B cell (primary cell): ENCODE measurements around the gene RGS7. TPM values are rescaled to one million over a fixed set of nuclear protein-coding genes. Genes with fewer than 3 reads are reported as not detected.

Experiments
- ATAC-seq: fragments of 200-7000 bp; cut with Tn5 transposase; one replicate; pipeline ENCODE4 v1.10.0; 2021; ENCODE audit warnings: low read depth, mild to moderate bottlenecking, moderate number of reproducible peaks, moderate library complexity
- CTCF ChIA-PET: fragments of 350-600 bp; sonication (Branson Sonifier 250); formaldehyde crosslinking; loops from one replicate; lab custom pipeline; 2021; ENCODE audit warnings: antibody characterized with exemption, inconsistent platforms; lab: Charles Lee
- POLR2A ChIA-PET: fragments of 350-600 bp; sonication (Branson Sonifier 250); formaldehyde crosslinking; loops from one replicate; lab custom pipeline; 2021; ENCODE audit warnings: antibody characterized with exemption; lab: Charles Lee
- DNase-seq: peaks from one replicate; pipeline ENCODE4 v3.0.0; 2013
- H2AFZ ChIP-seq: 2 replicates; pipeline ENCODE4 v1.6.1; 2012; ENCODE audit warnings: mild to moderate bottlenecking, low read depth, low read length; ENCODE audit not compliant: insufficient read depth, poor library complexity, severe bottlenecking
- H3K27ac ChIP-seq, 2 donors: 1 replicate in 1 of 2; 2 replicates in 1 of 2; pipeline ENCODE4 v1.5.1; 2012 to 2013; ENCODE audit warnings: low read length in 2 of 2, mild to moderate bottlenecking in 2 of 2, moderate library complexity in 1 of 2
- H3K27me3 ChIP-seq, 4 experiments: fragments of 200-600 bp in 1 of 4; sonication (generic) in 1 of 4; replicated peaks in 1 of 4; 1 replicate in 2 of 4; 2 replicates in 2 of 4; pipeline versions ENCODE4 v1.6.1 to v1.7.0; 2013 to 2016; ENCODE audit warnings: low read length in 3 of 4, mild to moderate bottlenecking in 2 of 4, mixed read lengths in 1 of 4, moderate library complexity in 1 of 4; ENCODE audit not compliant: insufficient read depth in 4 of 4, control insufficient read depth in 3 of 4; ENCODE audit errors: control extremely low read depth in 1 of 4
- H3K36me3 ChIP-seq, 2 experiments: replicated peaks in 1 of 2; 1 replicate in 1 of 2; 2 replicates in 1 of 2; pipeline versions ENCODE4 v1.6.1 to v1.7.1; 2013; ENCODE audit warnings: low read length in 1 of 2; ENCODE audit not compliant: insufficient read depth in 2 of 2, control insufficient read depth in 1 of 2; ENCODE audit errors: control extremely low read depth in 1 of 2, extremely low read depth in 1 of 2
- H3K4me1 ChIP-seq, 2 donors: fragments of 200-600 bp in 1 of 2; sonication (generic) in 1 of 2; 1 replicate in 1 of 2; 2 replicates in 1 of 2; pipeline versions ENCODE4 v1.5.1 to v1.6.1; 2013 to 2017; ENCODE audit warnings: low read length in 2 of 2; ENCODE audit not compliant: control insufficient read depth in 2 of 2, insufficient read depth in 2 of 2
- H3K4me2 ChIP-seq: replicated peaks from 2 replicates; pipeline ENCODE3; 2012; ENCODE audit warnings: mild to moderate bottlenecking, low read depth, low read length; ENCODE audit not compliant: poor library complexity, severe bottlenecking
- H3K4me3 ChIP-seq, 5 experiments: fragments of 200-600 bp in 1 of 5; sonication (generic) in 1 of 5; 1 replicate in 3 of 5; 2 replicates in 2 of 5; pipeline versions ENCODE4 v1.5.1 to v1.7.0; 2011 to 2016; ENCODE audit warnings: low read length in 4 of 5, mild to moderate bottlenecking in 4 of 5, low read depth in 2 of 5, control low read depth in 1 of 5, moderate library complexity in 1 of 5; ENCODE audit not compliant: insufficient read depth in 1 of 5; ENCODE audit errors: control extremely low read depth in 1 of 5, extremely low read depth in 1 of 5
- H3K79me2 ChIP-seq: fragments of 200-600 bp; sonication (generic); one replicate; pipeline ENCODE4 v1.6.0; 2016; ENCODE audit warnings: low read length; ENCODE audit not compliant: control insufficient read depth, insufficient read depth
- H3K9ac ChIP-seq: fragments of 200-600 bp; sonication (generic); 2 replicates; pipeline ENCODE4 v1.6.1; 2017; ENCODE audit warnings: mild to moderate bottlenecking, low read length, moderate library complexity
- H3K9me3 ChIP-seq, 3 donors: one replicate each; pipeline versions ENCODE4 v1.6.1 to v1.7.1; 2013; ENCODE audit warnings: low read length in 2 of 3; ENCODE audit not compliant: control insufficient read depth in 2 of 3, insufficient read depth in 1 of 3; ENCODE audit errors: control extremely low read depth in 1 of 3
- H4K20me1 ChIP-seq: 2 replicates; pipeline ENCODE4 v1.6.0; 2012; ENCODE audit warnings: mild to moderate bottlenecking, low read length; ENCODE audit not compliant: insufficient read depth, control insufficient read depth, poor library complexity, severe bottlenecking
- H3K27ac Mint-ChIP-seq: one replicate; pipeline ENCODE4 v1.8.0; 2021; ENCODE audit warnings: mixed read lengths
- H3K27me3 Mint-ChIP-seq: one replicate; pipeline ENCODE4 v1.8.0; 2021; ENCODE audit warnings: mixed read lengths
- H3K4me1 Mint-ChIP-seq: one replicate; pipeline ENCODE4 v1.8.0; 2021; ENCODE audit warnings: mixed read lengths
- H3K4me3 Mint-ChIP-seq: one replicate; pipeline ENCODE4 v1.8.0; 2021; ENCODE audit warnings: mixed read lengths
- H3K9me3 Mint-ChIP-seq: one replicate; pipeline ENCODE4 v1.8.0; 2022; ENCODE audit warnings: mixed read lengths; ENCODE audit not compliant: insufficient read depth
- CTCF ChIP-seq: fragments of 200-600 bp; IDR thresholded peaks from one replicate; pipeline ENCODE4 v1.8.0; 2022; ENCODE audit warnings: antibody characterized with exemption, mild to moderate bottlenecking
- EZH2 ChIP-seq: IDR thresholded peaks from 2 replicates; pipeline ENCODE4 v1.6.1; 2012; ENCODE audit warnings: borderline replicate concordance, low read depth, mild to moderate bottlenecking, moderate library complexity, low read length; ENCODE audit not compliant: insufficient read depth, poor library complexity, severe bottlenecking
- WGBS: methylation state at CpG from one replicate; pipeline ENCODE4 v1.1.5; 2013; ENCODE audit warnings: missing lambda C conversion rate; ENCODE audit not compliant: insufficient coverage; 5-methylcytosine and 5-hydroxymethylcytosine counted together
- intact Hi-C: fragments of 100-400 bp; cut with micrococcal nuclease; formaldehyde crosslinking; loops from one replicate; pipeline ENCODE4 v1.10.0; 2022
- polyA plus RNA-seq: library from polyadenylated mRNA; depleted of rRNA; stranded (reverse); fragments of >200 nt; gene quantifications from 2 replicates; pipeline ENCODE4 v1.2.3, GENCODE V29; 2012
- total RNA-seq, 2 donors: library from RNA; stranded (reverse); fragments of 120-200 nt in 1 of 2; gene quantifications; 1 replicate in 1 of 2; 2 replicates in 1 of 2; pipeline versions ENCODE4 v1.2.3 to v1.2.4, GENCODE V29; 2013 to 2022

Gene RGS7
- total and polyA plus RNA-seq, 2 donors (not counting 1 experiment from before 2014, with no cell fraction given) = 0.15 to 1.8 TPM

GRCh38 chr1:241079459-241079858, 277.5 kb downstream of the RGS7 start:
- no peaks in the 10 kb centered on the region for H3K27me3 ChIP-seq
- no peak overlapping the region for H3K4me2 ChIP-seq
- CTCF ChIA-PET = no interaction called here
- no peak overlapping the region for H3K4me3 Mint-ChIP-seq
- WGBS = no CpG with 5 or more reads among the region's 1 CpG
- H2AFZ ChIP-seq = no peak overlapping the region
- H3K79me2 ChIP-seq = no peaks in the 10 kb centered on the region
- intact Hi-C loops = no loop called here
- POLR2A ChIA-PET = no interaction called here
- TF ChIP-seq CTCF (no peak), EZH2 (no peak)
- H3K36me3 ChIP-seq = no peaks in the 10 kb centered on the region
- no peaks in the 10 kb centered on the region for H4K20me1 ChIP-seq
- no peaks in the 10 kb centered on the region for H3K9me3 ChIP-seq
- H3K4me1 ChIP-seq = no peaks in the 10 kb centered on the region
- H3K27ac Mint-ChIP-seq = no peak overlapping the region
- no peaks in the 10 kb centered on the region for H3K9me3 Mint-ChIP-seq
- H3K27ac ChIP-seq = no peak overlapping the region
- no peaks in the 10 kb centered on the region for H3K4me1 Mint-ChIP-seq
- no peak for ATAC-seq
- no peak for DNase-seq
- no peaks in the 10 kb centered on the region for H3K27me3 Mint-ChIP-seq
- H3K9ac ChIP-seq = no peak overlapping the region
- H3K4me3 ChIP-seq = no peak overlapping the region

- Mint-ChIP-seq H3K4me1 (no peaks in the 10 kb centered on the region), H3K9me3 (no peaks in the 10 kb centered on the region), H3K27me3 (no peaks in the 10 kb centered on the region), H3K27ac (no peak overlapping the region), H3K4me3 (no peak overlapping the region)
- Histone ChIP-seq H3K9ac (no peak overlapping the region), H3K4me1 (no peaks in the 10 kb centered on the region), H3K9me3 (no peaks in the 10 kb centered on the region), H3K36me3 (no peaks in the 10 kb centered on the region), H3K4me2 (no peak overlapping the region), H3K27ac (no peak overlapping the region), H2AFZ (no peak overlapping the region), H3K27me3 (no peaks in the 10 kb centered on the region), H3K79me2 (no peaks in the 10 kb centered on the region), H3K4me3 (no peak overlapping the region), H4K20me1 (no peaks in the 10 kb centered on the region)
- WGBS = 79% methylated on average over 5 of the region's 8 CpGs
- TF ChIP-seq EZH2 = no peak
- no peak for TF ChIP-seq CTCF
- CTCF ChIA-PET = no interaction called here
- ATAC-seq (no peak), DNase-seq (no peak)
- intact Hi-C loops = no loop called here
- POLR2A ChIA-PET = no interaction called here
Measured at GRCh38 chr1:241079047-241079446, 278.0 kb downstream of the RGS7 start.
